Panc1 (cell line): ENCODE measurements around the gene APOBEC3A. TPM values are rescaled to one million over a fixed set of nuclear protein-coding genes. Genes with fewer than 3 reads are reported as not detected.
A peak's percentile ranks its signal among the peaks of the same experiment; 100 is the strongest.

Source experiments
- ATAC-seq: fragments of 200-7000 bp; cut with Tn5 transposase; 2 replicates; pipeline ENCODE4 v1.9.1; 2020; ENCODE audit warnings: mild to moderate bottlenecking, moderate library complexity
- BruUV-seq: library from RNA; stranded (reverse); fragments of 400-500 nt; replicated peaks from 2 replicates; lab custom pipeline; 2021; lab: Mats Ljungman, UMichigan
- CTCF ChIA-PET: fragments of 300-600 bp; sonication (Branson Sonifier 250); formaldehyde crosslinking; loops from one replicate; lab custom pipeline; 2022; ENCODE audit warnings: antibody characterized with exemption; lab: Charles Lee
- POLR2A ChIA-PET: fragments of 300-600 bp; sonication (Branson Sonifier 250); formaldehyde crosslinking; loops from one replicate; lab custom pipeline; 2022; ENCODE audit warnings: antibody characterized with exemption; lab: Charles Lee
- DNase-seq: peaks from one replicate; pipeline ENCODE4 v3.0.0-alpha.2; 2010; ENCODE audit warnings: low read depth, low spot score
- H3K27ac ChIP-seq: 2 replicates; pipeline ENCODE4 v1.5.1; 2011; ENCODE audit warnings: mild to moderate bottlenecking, low read length, inconsistent platforms
- H3K27me3 ChIP-seq: fragments of 200-500 bp; sonication (Bioruptor generic); 2 replicates; pipeline ENCODE4 v1.6.0; 2014; ENCODE audit warnings: low read length, inconsistent platforms; ENCODE audit not compliant: control insufficient read depth, insufficient read depth
- H3K36me3 ChIP-seq: fragments of 200-500 bp; sonication (Bioruptor generic); 2 replicates; pipeline ENCODE4 v1.5.1; 2014; ENCODE audit warnings: inconsistent platforms, mild to moderate bottlenecking, low read length, moderate library complexity; ENCODE audit not compliant: control insufficient read depth, insufficient read depth
- H3K4me1 ChIP-seq: 2 replicates; pipeline ENCODE4 v1.5.1; 2011; ENCODE audit warnings: inconsistent platforms, mild to moderate bottlenecking, low read length, moderate library complexity; ENCODE audit not compliant: control insufficient read depth, insufficient read depth
- H3K4me3 ChIP-seq, 2 experiments: 2 replicates each; pipeline ENCODE4 v1.5.1; 2011 to 2012; ENCODE audit warnings: low read depth in 2 of 2, low read length in 2 of 2, mild to moderate bottlenecking in 2 of 2, inconsistent platforms in 1 of 2, moderate library complexity in 1 of 2
- H3K9me3 ChIP-seq: fragments of 200-500 bp; sonication (Bioruptor generic); 2 replicates; pipeline ENCODE4 v1.5.1; 2014; ENCODE audit warnings: low read depth, mild to moderate bottlenecking, inconsistent platforms, low read length, moderate library complexity; ENCODE audit not compliant: control insufficient read depth, insufficient read depth
- POLR2AphosphoS5 ChIP-seq: IDR thresholded peaks from 2 replicates; pipeline ENCODE4 v1.6.1; 2012; ENCODE audit warnings: mild to moderate bottlenecking, low read depth, low read length, moderate library complexity
- SIN3A ChIP-seq: IDR thresholded peaks from 2 replicates; pipeline ENCODE4 v1.6.1; 2012; ENCODE audit warnings: low read depth, mild to moderate bottlenecking, low read length, moderate library complexity, borderline replicate concordance; ENCODE audit not compliant: insufficient read depth
- TCF7L2 ChIP-seq: IDR thresholded peaks from 2 replicates; pipeline ENCODE4 v1.6.1; 2011; ENCODE audit warnings: mild to moderate bottlenecking, low read depth, low read length, inconsistent platforms
- in situ Hi-C: cut with HindIII; loops from 2 replicates; pipeline ENCODE4 v1.10.0; 2016; ENCODE audit warnings: low sequenced_read_pairs, low pct_unique_long_range_greater_than_20kb
- intact Hi-C: fragments of 100-400 bp; cut with micrococcal nuclease; formaldehyde crosslinking; loops from one replicate; pipeline ENCODE4 v1.10.0; 2022; ENCODE audit not compliant: unreplicated experiment
- total RNA-seq: library from RNA; stranded (reverse); gene quantifications from one replicate; pipeline ENCODE4 v1.2.1, GENCODE V29; 2021; ENCODE audit not compliant: unreplicated experiment
- TF ChIP-seq, protein P1 (sequence below), 2 experiments: IDR thresholded peaks; 2 replicates each; pipeline ENCODE4 v1.6.1; 2011 to 2012; ENCODE audit warnings: low read depth in 2 of 2, control low read depth in 1 of 2, low read length in 1 of 2, mild to moderate bottlenecking in 1 of 2, moderate library complexity in 1 of 2; ENCODE audit not compliant: insufficient read depth in 1 of 2
- TF ChIP-seq, protein P2 (sequence below): fragments of 450-650 bp; IDR thresholded peaks from 2 replicates; pipeline ENCODE4 v1.5.1; 2017; ENCODE audit warnings: mild to moderate bottlenecking

APOBEC3A gene
- total RNA-seq, 1 experiment from 2014 or later, result not detected

DNA sequence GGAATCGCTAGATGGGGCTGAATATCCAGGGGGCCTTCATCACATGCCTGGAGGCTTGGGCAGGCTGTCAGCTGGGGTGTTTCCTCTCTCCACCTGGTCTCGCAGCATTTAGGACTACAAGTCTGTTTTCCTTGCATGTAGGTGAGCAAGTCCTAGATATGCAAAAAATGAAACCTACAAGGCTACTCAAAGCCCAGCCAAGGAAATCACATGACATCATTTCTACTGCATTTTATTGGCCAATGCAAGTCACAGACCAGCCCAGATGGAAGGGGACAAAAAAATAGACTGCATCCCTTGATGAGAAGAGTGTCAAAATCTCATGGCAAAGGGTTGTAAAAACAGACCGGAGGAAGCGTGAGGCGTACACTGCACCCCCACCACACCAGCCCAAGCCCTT, 15.1 kb downstream of the APOBEC3A start:
- in situ Hi-C loops (no loop called here), intact Hi-C loops (no loop called here)
- H3K27me3 ChIP-seq, result no peaks in the 10 kb centered on the region
- TF ChIP-seq, protein P1, sequence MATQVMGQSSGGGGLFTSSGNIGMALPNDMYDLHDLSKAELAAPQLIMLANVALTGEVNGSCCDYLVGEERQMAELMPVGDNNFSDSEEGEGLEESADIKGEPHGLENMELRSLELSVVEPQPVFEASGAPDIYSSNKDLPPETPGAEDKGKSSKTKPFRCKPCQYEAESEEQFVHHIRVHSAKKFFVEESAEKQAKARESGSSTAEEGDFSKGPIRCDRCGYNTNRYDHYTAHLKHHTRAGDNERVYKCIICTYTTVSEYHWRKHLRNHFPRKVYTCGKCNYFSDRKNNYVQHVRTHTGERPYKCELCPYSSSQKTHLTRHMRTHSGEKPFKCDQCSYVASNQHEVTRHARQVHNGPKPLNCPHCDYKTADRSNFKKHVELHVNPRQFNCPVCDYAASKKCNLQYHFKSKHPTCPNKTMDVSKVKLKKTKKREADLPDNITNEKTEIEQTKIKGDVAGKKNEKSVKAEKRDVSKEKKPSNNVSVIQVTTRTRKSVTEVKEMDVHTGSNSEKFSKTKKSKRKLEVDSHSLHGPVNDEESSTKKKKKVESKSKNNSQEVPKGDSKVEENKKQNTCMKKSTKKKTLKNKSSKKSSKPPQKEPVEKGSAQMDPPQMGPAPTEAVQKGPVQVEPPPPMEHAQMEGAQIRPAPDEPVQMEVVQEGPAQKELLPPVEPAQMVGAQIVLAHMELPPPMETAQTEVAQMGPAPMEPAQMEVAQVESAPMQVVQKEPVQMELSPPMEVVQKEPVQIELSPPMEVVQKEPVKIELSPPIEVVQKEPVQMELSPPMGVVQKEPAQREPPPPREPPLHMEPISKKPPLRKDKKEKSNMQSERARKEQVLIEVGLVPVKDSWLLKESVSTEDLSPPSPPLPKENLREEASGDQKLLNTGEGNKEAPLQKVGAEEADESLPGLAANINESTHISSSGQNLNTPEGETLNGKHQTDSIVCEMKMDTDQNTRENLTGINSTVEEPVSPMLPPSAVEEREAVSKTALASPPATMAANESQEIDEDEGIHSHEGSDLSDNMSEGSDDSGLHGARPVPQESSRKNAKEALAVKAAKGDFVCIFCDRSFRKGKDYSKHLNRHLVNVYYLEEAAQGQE (IDR thresholded peaks at IDR 0.05; ENCODE audit: insufficient read depth in 1 of 2, low read depth in 2 of 2, low read length in 1 of 2), result no peak
- TF ChIP-seq, protein P2, sequence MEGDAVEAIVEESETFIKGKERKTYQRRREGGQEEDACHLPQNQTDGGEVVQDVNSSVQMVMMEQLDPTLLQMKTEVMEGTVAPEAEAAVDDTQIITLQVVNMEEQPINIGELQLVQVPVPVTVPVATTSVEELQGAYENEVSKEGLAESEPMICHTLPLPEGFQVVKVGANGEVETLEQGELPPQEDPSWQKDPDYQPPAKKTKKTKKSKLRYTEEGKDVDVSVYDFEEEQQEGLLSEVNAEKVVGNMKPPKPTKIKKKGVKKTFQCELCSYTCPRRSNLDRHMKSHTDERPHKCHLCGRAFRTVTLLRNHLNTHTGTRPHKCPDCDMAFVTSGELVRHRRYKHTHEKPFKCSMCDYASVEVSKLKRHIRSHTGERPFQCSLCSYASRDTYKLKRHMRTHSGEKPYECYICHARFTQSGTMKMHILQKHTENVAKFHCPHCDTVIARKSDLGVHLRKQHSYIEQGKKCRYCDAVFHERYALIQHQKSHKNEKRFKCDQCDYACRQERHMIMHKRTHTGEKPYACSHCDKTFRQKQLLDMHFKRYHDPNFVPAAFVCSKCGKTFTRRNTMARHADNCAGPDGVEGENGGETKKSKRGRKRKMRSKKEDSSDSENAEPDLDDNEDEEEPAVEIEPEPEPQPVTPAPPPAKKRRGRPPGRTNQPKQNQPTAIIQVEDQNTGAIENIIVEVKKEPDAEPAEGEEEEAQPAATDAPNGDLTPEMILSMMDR, result no peak
- no peak for TF ChIP-seq POLR2AphosphoS5
- TF ChIP-seq TCF7L2, result no peak
- TF ChIP-seq SIN3A, result no peak
- no peak overlapping the region for H3K4me3 ChIP-seq
- H3K36me3 ChIP-seq, result no peaks in the 10 kb centered on the region
- H3K27ac ChIP-seq, result no peak overlapping the region
- ATAC-seq (no peak), DNase-seq (no peak)
- H3K9me3 ChIP-seq, result no peaks in the 10 kb centered on the region
- CTCF ChIA-PET, result interaction anchor here (0.6 kb wide), 1 partner anchor 131 kb away, joined by 4 read pairs; no protein-coding TSS in a partner anchor
- POLR2A ChIA-PET, result no interaction called here
- no TSS peak for BruUV-seq
- H3K4me1 ChIP-seq, result no peaks in the 10 kb centered on the region

DNA sequence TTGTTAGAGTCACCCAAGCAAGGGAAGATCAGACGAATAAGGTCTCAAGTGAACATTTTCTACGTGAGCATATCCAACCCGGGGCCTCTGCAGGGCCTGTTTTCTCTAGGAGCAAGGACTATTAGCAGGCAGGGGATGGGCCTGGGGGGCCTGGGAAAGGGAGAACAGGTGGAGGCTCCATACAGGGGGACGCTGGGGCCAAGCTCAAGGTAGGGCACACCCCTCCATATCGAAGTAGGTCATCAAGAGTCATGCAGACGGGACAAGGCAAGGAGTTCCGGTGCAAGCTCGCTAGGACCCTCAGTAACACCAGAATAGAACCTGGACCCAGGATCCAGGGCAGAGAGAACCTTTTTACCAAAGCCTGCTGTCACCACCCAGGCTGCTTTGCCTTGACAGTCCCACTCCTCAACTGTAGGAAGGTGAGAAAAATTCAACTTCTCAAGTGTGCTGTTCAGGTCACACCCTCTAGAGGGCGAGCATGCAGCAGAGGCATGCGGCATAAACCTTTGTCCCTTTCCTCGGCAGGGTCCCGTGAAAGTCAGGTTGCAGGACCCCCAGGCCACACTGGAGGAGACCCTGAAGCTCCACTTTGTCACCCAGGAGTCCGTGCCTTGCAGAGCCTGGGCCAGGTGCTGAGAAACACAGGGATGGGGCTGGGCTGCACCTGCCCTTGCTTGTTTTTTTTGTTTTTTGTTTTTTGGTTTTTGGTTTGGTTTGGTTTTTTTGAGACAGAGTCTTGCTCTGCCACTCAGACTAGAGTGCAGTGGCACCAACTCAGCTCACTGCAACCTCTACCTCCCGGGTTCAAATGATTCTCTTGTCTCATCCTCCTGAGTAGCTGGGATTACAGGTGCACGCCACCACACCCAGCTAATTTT, 16.1 kb downstream of the APOBEC3A start:
- Histone ChIP-seq H3K27ac (no peak overlapping the region), H3K4me3 (no peak overlapping the region), H3K36me3 (no peaks in the 10 kb centered on the region), H3K27me3 (no peaks in the 10 kb centered on the region), H3K4me1 (no peaks in the 10 kb centered on the region), H3K9me3 (no peaks in the 10 kb centered on the region)
- intact Hi-C loops (no loop called here), in situ Hi-C loops (no loop called here)
- ChIA-PET CTCF (no interaction called here), POLR2A (no interaction called here)
- peak; percentile 38 for DNase-seq
- TF ChIP-seq TCF7L2, result no peak
- TF ChIP-seq, protein P2, result peak; percentile 88
- TF ChIP-seq, protein P1 (IDR thresholded peaks at IDR 0.05; ENCODE audit: insufficient read depth in 1 of 2, low read depth in 2 of 2, low read length in 1 of 2), result no peak
- no peak for TF ChIP-seq SIN3A
- no peak for TF ChIP-seq POLR2AphosphoS5
- no TSS peak for BruUV-seq
- peak; percentile 84 for ATAC-seq
